HG03196 (cell line): Measurements from ENCODE around the gene DYNC1LI2.
A peak's percentile ranks its signal among the peaks of the same experiment; 100 is the strongest.
"Not testable (repeated sequence)": the region's sequence is repeated elsewhere in the genome, so short reads cannot be mapped to it uniquely, and the experiment has no call there.

Experiments used
- ATAC-seq: cut with Tn5 transposase; IDR thresholded peaks from one replicate; pipeline ENCODE4 v1.9.1; 2021; ENCODE audit not compliant: unreplicated experiment

Gene DYNC1LI2

DNA sequence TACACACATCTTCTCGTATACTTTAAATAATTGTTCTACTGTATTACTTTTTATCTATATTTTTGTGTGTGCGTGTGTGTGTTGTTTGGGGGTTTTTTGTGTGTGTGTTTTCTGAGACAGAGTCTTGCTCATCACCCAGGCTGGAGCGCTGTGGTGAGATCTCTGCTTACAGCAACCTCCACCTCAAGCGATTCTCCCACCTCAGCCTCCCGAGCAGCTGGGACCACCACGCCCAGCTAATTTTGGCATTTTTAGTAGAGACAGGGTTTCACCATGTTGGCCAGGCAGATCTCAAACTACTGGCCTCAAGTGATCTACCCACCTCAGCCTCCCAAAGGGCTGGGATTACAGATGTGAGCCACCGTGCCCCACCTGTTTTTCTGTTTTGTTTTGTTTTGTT is 53.4 kb downstream of the DYNC1LI2 start:
- no peak for ATAC-seq

DNA sequence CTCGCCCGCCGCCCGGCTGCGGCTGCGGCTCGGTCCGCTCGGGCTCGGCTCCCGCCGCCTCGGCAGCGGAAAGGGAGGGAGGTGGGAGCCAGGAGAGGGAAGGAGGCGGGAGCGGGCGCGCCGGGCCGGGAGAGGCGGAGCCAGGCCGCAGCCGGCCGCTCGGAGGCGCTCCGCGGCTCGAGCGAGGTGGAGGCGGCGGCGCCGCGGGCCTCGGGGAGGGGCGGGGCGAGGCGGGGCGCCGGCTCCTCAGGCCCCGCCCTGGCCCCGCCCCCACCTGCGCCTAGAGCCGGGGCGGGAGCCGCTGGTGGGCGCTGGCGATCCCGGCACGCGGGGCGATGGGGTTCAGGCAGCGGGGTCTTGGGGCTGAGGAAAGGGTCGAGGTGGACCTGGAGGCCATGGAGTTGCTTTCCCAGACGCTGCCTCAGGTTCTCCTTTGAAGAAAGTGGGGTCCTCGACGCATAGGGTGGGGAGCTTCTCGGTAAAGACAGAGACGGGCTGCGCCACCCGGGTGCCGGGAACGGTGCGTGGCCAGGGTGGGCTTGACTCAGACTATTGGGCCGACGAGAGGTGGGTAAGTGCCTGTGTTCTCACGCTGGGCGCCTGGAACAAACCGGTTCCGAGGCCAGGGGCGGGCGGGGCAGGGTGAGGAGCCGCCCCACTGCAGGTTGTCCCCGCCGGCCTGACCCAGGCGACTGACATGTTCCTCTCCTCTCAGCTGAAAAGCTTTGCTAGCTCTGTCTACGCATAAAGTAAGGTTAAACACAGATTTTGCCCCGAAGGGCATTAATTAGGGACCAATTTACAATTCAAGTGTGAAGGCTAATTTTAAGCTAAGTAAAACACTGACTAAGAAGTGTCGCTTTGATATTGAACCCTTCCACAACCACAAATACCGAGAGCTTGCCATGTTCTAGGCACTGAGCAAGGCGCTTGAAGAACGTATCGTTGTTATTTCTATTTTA is 54.5 kb downstream of the DYNC1LI2 start, which contains the start of gene CMTM4:
CMTM4 (minus strand) TSS at position 75 of the 962 bp plus-strand sequence. CDS start 218 bp downstream, outside the sequence.
- peak; percentile 88 for ATAC-seq

DNA sequence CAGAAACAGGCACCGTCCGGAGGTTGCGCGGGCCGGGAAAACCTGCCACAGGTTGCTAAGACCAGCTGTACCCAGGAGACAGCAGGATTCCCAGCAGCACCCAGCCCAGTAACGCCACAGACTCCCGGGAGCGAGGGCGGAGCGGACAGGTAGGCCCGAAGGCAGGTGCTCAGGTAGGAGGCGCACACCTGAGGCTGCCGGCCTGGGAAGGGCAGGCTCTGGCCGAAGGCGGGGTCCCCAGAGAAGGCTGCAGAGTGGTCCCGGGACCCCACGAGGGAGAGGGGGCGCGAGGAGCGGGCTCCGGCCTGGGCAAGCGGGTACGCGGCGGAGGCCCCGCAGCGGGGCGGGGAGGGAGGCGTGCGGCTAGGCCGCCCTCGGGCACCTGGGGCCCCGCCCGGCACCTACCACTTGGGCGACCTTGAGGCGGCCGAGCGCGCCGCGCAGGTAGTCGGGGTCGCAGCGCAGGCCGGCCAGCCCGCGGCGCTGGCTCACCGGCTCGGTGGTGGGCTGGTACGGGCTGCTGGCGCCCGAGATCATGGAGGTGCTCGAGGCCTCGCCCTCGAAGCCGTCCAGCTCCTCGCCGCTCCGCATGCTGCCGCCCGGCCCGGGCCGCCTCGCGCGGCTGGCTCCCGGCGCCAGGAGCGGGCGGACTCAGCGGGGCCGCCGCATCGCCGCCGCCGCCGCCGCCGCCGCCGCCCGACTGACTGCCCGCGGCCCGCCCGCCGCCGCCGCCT is 55.3 kb downstream of the DYNC1LI2 start:
- ATAC-seq = peak; percentile 28

DNA sequence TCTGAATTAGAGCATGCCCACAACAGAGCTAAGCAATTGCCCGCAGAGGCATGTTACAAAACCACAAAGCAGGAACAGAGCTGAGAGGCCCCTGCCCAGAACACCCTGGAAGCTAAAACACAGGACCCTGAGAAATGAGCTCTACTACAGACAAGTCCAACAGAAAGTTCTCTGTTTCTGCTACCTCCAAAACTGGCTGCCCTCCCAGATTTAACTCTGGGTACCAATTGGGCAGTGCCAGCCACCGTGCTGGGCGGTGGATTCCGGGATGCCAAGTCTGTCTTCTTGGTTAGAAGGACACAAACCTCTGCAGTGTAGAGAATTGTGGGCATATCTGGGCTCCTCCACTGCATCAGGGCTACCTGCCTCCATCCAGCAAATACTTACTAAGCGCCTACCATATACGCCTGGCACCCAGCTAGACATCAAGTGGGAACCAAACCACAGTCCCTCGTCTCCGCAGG is 55.9 kb downstream of the DYNC1LI2 start:
- no peak for ATAC-seq

DNA sequence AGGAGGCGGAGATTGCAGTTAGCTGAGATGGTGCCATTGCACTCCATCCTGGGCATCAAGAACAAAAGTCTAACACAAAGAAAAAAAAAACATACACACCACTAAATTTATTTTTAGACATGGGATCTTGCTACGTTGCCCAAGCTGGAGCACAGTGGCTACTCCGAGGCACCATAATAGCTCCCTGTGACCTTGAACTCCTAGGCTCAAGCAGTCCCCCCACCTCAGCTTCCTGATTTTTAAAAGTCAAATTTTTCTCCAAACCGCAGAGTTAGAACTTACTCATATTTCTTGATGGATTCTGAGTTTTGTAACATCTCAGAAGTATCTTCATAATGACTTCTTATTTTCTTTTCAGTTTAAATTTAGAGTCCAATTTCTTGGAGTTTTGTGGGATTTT is 58.3 kb downstream of the DYNC1LI2 start:
- no peak for ATAC-seq

DNA sequence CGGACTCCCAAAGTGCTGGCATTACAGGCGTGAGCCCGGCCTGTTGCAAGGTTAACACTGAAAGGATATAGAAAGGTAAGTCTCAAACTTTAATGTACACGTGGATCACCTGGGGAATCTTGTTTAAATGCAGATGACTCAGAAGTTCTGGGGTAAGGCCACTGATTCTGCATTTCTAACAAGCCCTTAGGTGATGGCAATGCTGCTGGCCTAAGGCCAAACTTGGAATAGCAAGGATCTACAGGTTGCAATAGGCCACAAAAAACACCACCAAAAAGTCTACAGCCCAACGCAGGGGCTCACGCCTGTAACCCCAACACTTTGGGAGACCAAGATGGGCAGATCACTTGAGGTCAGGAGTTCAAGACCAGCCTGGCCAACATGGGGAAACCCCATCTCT is 59.1 kb downstream of the DYNC1LI2 start:
- no peak for ATAC-seq

DNA sequence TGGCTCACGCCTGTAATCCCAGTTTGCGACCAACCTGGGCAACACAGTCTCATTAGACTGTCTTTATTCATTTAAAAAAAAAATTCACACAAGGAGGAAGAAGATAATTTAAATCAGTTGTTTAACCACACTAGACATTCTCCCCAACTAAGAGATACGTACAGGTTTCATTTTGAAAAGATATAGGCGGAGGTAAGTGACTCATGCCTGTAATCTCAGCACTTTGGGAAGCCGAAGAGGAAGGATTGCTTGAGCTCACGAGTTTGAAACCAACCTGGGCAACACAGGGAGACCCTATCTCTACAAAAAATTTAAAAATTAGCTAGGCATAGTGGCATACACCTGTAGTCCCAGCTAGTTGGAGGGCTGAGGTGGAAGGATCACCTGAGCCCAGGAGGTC is 60.2 kb downstream of the DYNC1LI2 start:
- no peak for ATAC-seq

DNA sequence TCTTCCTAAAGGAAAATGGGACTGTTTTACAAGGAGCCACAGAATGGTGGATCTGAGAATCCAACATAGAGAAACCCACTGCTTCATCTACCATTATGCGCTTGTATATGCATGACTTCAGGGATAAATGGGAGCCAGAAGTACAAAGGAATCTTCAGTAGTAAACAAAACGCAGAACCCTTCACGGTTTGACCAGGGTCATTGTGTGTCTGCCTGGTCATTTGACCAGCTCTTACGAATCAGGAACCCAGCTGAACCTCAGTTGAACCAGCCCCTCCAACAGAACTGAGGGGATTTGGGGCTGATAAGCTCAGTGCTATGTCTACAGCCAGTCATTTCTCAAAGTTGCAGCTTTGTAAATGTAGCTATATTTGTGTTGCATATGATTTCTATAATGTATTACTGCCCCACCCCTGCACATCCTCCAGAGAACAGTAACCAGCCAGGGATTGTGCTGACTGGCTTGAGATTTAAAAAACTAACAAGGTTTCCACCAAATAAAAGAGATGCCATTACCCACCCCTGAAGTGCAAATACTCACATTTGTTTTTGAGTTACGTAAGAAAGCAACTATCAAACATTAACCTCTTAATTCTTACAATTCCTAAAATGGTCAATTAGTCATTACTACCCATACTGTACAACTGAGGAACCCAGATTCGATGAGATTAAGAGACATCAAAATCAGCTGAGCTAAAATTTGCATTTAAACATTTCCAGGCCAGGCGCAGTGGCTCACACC is 61.1 kb downstream of the DYNC1LI2 start:
- no peak for ATAC-seq

DNA sequence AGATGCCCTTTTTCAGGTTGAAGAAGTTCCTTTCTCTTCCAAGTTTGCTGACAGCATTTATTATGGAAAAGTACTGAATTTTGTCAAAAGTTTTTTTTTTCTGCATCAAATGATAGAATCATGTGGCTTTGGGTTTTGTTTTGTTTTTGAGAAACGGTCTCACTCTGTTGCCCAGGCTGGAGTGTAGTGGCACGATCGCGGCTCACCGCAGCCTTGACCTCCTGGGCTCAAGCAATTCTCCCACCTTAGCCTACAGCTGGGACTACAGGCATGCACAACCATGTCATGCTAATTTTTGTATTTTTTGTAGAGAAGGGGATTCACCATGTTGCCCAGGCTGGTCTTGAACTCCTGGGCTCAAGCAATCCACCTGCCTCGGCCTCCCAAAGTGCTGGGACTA is 62.1 kb downstream of the DYNC1LI2 start:
- no peak for ATAC-seq

DNA sequence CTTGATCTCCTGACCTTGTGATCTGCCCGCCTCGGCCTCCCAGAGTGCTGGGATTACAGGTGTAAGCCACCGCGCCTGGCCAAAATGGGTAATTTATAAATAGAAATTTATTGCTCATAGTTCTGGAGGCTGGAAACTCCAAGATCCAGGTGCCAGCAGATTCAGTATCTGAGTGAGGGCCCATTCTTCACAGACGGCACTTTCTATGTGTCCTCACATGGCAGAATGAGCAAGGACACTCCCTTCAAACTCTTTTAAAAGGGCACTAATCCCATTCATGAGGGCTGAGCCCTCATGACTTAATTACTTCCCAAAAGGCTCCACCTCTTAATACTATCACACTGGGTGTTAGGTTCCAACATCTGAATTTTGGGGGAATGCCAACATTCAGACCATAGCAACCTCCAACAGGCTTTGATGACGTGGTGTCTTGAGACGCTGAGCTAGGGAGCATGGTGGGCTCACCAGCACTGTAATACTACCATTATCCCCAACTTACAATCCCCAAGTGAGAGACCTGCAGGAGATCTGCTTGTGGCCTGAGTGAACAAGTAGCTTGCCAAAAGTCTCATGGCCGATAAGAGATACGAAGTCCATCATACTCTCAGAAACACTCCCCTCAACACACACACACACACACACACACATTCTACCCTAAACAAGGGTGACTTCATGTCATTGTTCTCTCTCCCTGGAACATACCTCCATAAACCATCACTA is 63.3 kb downstream of the DYNC1LI2 start:
- no peak for ATAC-seq

DNA sequence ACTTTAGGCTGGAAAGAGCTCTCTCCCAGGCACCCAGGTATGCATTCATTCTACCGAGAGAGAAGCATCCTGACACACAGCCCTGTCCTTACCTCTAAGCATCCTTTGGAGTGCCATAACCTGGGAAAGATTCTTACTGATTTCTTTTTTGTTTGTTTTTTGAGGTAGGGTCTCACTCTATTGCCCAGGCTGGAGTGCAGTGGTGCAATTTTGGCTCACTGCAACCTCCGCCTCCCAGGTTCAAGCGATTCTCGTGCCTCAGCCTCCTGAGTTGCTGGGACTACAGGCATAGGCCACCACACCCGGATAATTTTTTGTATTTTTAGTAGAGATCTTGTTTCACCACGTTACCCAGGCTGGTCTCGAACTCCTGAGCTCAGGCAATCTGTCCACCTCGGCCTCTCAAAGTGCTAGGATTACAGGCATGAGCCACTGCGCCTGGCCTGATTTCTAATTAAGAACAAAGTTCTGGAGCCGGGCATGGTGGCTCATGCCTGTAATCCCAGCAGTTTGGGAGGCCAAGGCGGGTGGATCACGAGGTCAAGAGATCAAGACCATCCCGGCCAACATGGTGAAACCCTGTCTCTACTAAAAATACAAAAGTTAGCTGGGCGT is 65.8 kb downstream of the DYNC1LI2 start:
- not testable (repeated sequence) for ATAC-seq

DNA sequence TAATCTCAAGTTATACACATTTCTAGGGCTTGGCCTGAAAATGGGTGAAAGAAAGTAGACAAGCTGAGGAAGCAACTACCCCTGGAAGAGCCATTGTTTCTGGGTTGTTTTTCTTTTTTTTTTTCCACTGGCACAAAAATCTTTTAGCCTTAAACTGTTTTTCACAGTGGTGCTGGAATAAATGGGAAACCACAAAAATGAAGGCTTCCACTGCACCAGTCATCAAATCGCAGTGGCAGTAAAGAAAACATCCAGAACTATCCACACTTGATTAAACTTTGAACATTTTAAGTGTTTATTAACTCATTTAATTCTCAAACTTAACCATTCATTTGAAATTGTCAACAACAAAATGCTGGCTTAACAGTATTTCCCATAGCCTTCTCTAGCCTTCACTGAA is 69.1 kb downstream of the DYNC1LI2 start:
- no peak for ATAC-seq

DNA sequence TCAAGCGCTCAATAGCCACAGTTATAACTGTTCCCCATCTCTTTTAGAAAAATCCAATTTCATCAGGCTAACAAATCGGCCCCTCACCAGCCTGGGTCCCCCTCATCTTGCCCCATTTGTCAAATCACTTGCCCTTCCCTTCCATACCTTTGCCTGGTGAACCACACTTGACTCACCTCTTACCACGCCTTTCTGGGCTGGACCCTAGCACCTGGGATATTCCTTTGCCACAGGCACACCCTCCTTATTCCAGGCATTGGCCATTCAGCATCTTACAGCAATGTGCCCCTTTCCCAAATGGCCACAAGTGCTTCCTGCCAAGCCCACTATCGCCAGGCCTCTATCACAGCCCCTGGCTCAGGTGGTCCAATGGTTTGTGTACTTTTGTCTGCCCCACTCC is 69.7 kb downstream of the DYNC1LI2 start:
- no peak for ATAC-seq

DNA sequence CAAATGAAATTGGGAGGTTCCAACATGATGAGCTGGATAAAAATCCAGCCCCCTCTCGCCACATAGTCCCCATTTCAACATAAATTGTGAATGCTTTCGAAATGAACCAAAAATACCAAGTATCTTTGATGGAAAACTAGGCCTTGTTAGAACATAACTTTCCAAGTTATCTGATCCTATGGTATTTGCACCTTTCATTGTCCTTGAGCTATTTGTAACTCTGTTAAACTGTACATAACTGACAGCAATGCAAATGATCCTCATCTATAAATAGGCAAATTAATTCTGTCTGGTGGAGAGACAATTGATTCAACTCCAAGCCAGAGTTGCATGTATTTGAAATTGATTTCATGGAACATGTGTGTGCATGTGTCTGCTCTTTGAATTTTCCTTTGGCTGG is 73.1 kb downstream of the DYNC1LI2 start:
- no peak for ATAC-seq

DNA sequence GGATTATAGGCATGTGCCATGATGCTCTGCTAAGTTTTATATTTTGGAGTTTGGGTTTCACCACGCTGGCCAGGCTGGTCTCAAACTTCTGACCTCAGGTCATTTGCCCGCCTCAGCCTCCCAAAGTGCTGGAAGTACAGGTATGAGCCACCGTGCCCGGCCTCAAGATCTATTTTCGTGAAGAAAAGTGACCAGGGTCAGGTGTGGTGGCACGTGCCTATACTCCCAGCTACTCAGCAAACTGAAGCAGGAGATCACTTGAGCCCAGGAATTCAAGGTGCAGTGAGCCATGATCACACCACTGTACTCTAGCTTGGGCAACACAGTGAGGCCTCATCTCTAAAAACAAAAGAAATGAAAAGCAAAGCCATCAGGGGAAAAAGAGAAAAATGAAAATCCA is 73.6 kb downstream of the DYNC1LI2 start:
- no peak for ATAC-seq

DNA sequence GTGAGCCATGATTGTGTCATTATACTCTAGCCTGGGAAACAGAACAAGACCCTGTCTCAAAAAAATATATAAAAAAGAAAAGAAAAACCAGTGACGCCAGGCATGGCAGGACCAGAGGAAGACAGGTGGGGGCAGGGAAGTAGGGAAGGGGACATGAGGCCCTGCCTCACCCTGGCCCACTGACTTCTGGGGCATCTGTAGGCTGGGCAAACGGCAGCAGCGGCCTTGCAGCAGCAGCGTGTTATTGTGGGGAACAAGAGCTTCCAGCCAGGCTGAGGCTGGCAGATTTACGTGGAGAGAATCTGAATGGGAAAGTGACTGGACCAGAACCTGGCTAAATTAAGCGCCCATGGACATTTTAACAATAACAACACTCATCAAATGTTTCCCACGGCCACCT is 74.2 kb downstream of the DYNC1LI2 start:
- no peak for ATAC-seq

DNA sequence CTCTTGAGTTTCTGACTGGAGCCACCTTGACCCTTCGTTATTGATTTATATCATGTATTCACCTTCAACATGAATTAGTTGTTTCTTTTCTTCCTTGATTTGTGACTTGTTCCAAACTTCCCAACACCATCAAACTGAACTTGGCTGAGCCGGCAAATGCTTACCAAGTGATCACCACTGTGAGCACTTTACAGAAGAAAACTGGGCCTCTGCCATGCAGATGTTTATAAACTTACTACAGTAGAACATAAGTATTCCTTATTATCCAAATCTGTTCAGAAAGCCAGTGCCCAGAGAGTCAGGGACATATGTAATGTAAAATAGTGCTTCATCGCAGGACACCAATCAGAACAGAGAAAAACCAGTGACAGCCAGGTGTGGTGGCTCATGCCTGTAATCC is 74.8 kb downstream of the DYNC1LI2 start:
- no peak for ATAC-seq

DNA sequence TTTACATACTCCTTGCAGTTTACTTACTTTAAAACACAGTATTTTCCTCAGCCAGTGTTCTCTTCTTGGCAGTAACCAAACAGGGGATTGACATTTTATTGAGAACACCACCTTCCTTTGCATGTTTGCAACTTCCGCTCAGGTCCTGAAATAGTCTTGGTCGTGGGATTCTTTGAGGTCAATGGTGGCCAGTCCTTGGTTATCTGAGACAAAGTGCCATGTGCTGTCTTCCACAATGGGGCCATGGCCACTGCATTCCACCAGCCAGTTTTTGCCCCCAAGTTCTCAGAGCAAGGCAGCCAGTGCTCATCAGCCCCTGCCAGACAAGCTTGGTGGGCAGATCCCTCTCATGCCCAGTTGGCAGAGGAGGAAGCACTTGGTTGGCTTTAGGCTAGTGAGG is 77.7 kb downstream of the DYNC1LI2 start:
- no peak for ATAC-seq
